IMR-90 (cell line): ENCODE data around the gene KNCN. TPM values are rescaled to one million over a fixed set of nuclear protein-coding genes. Genes with fewer than 3 reads are reported as not detected.

ENCODE experiments used
- ATAC-seq: fragments of 200-7000 bp; cut with Tn5 transposase; 2 replicates; pipeline ENCODE4 v1.9.1; 2020; ENCODE audit warnings: low read depth, mild to moderate bottlenecking, moderate library complexity
- BruUV-seq: library from RNA; stranded (reverse); fragments of 400-500 nt; replicated peaks from 2 replicates; lab custom pipeline; 2021; lab: Mats Ljungman, UMichigan
- CTCF ChIA-PET: fragments of 300-600 bp; formaldehyde crosslinking; extraction: SDS; loops from one replicate; lab custom pipeline; 2021; ENCODE audit warnings: antibody characterized with exemption; lab: Yijun Ruan, JAX
- POLR2A ChIA-PET: fragments of 300-600 bp; sonication (Branson Sonifier 250); formaldehyde crosslinking; loops from one replicate; lab custom pipeline; 2022; ENCODE audit warnings: antibody characterized with exemption; ENCODE audit not compliant: unreplicated experiment; lab: Charles Lee
- DNase-seq: peaks from one replicate; pipeline ENCODE4 v3.0.0; 2013
- H2AFZ ChIP-seq: replicated peaks from 2 replicates; pipeline ENCODE3; 2013; ENCODE audit warnings: low read length, mild to moderate bottlenecking; ENCODE audit not compliant: poor library complexity
- H2AK5ac ChIP-seq: 2 replicates; pipeline ENCODE4 v1.6.1; 2013; ENCODE audit warnings: low read depth, low read length, inconsistent platforms
- H2AK9ac ChIP-seq: replicated peaks from 2 replicates; pipeline ENCODE3; 2013; ENCODE audit warnings: mild to moderate bottlenecking, low read depth, low read length, moderate library complexity; ENCODE audit not compliant: poor library complexity
- H2BK120ac ChIP-seq: 2 replicates; pipeline ENCODE4 v1.6.1; 2013; ENCODE audit warnings: low read depth, low read length, inconsistent platforms
- H2BK15ac ChIP-seq: 3 replicates; pipeline ENCODE4 v1.6.1; 2013; ENCODE audit warnings: low read depth, low read length, inconsistent platforms
- H2BK20ac ChIP-seq: 2 replicates; pipeline ENCODE4 v1.6.1; 2013; ENCODE audit warnings: low read depth, mild to moderate bottlenecking, inconsistent platforms, low read length, moderate library complexity
- H2BK5ac ChIP-seq: 2 replicates; pipeline ENCODE4 v1.6.1; 2013; ENCODE audit warnings: mild to moderate bottlenecking, low read depth, low read length, inconsistent platforms; ENCODE audit not compliant: poor library complexity, severe bottlenecking
- H3K14ac ChIP-seq: replicated peaks from 2 replicates; pipeline ENCODE4 v1.6.1; 2013; ENCODE audit warnings: low read depth, low read length, inconsistent platforms
- H3K18ac ChIP-seq: 2 replicates; pipeline ENCODE4 v1.6.1; 2013; ENCODE audit warnings: low read depth, low read length, control low read depth
- H3K23ac ChIP-seq: 2 replicates; pipeline ENCODE4 v1.6.1; 2013; ENCODE audit warnings: low read depth, low read length, inconsistent platforms
- H3K27ac ChIP-seq: 2 replicates; pipeline ENCODE4 v1.5.1; 2013; ENCODE audit warnings: mild to moderate bottlenecking, control low read depth, low read length; ENCODE audit not compliant: insufficient read depth
- H3K27me3 ChIP-seq: 2 replicates; pipeline ENCODE4 v1.6.1; 2013; ENCODE audit warnings: low read length; ENCODE audit not compliant: control insufficient read depth, insufficient read depth
- H3K36me3 ChIP-seq: 2 replicates; pipeline ENCODE4 v1.6.1; 2013; ENCODE audit warnings: low read length, mixed read lengths; ENCODE audit not compliant: control insufficient read depth, insufficient read depth
- H3K4ac ChIP-seq: 2 replicates; pipeline ENCODE4 v1.6.1; 2013; ENCODE audit warnings: low read depth, low read length, inconsistent platforms
- H3K4me1 ChIP-seq: 2 replicates; pipeline ENCODE4 v1.6.1; 2013; ENCODE audit warnings: low read length, mixed read lengths; ENCODE audit not compliant: control insufficient read depth, insufficient read depth
- H3K4me2 ChIP-seq: 2 replicates; pipeline ENCODE4 v1.6.1; 2013; ENCODE audit warnings: low read depth, mild to moderate bottlenecking, control low read depth, low read length, moderate library complexity
- H3K4me3 ChIP-seq: 2 replicates; pipeline ENCODE4 v1.5.1; 2013; ENCODE audit warnings: low read depth, mild to moderate bottlenecking, control low read depth, low read length, moderate library complexity; ENCODE audit not compliant: insufficient read depth
- H3K56ac ChIP-seq: 2 replicates; pipeline ENCODE4 v1.6.1; 2013; ENCODE audit warnings: low read length, inconsistent platforms; ENCODE audit not compliant: insufficient read depth; ENCODE audit errors: extremely low read depth
- H3K79me1 ChIP-seq, 2 experiments: 2 replicates each; pipeline ENCODE4 v1.6.1; 2013; ENCODE audit warnings: low read length in 2 of 2, inconsistent platforms in 1 of 2, low read depth in 1 of 2
- H3K9ac ChIP-seq: 2 replicates; pipeline ENCODE4 v1.6.1; 2013; ENCODE audit warnings: low read depth, low read length, control low read depth
- H3K9me1 ChIP-seq: 2 replicates; pipeline ENCODE4 v1.6.1; 2013; ENCODE audit warnings: low read length, inconsistent platforms; ENCODE audit not compliant: insufficient read depth
- H3K9me3 ChIP-seq: 2 replicates; pipeline ENCODE4 v1.6.1; 2013; ENCODE audit warnings: low read length; ENCODE audit not compliant: control insufficient read depth, insufficient read depth
- H4K20me1 ChIP-seq: 2 replicates; pipeline ENCODE4 v1.6.1; 2013; ENCODE audit warnings: low read length, inconsistent platforms; ENCODE audit not compliant: insufficient read depth
- H4K5ac ChIP-seq: 2 replicates; pipeline ENCODE4 v1.6.1; 2013; ENCODE audit warnings: mild to moderate bottlenecking, low read depth, low read length, control low read depth
- H4K8ac ChIP-seq, 2 experiments: 2 replicates each; pipeline ENCODE4 v1.6.1; 2013; ENCODE audit warnings: low read depth in 2 of 2, low read length in 2 of 2, control low read depth in 1 of 2, inconsistent platforms in 1 of 2
- H4K91ac ChIP-seq: 2 replicates; pipeline ENCODE4 v1.6.1; 2013; ENCODE audit warnings: low read depth, low read length, inconsistent platforms; ENCODE audit not compliant: insufficient read depth
- BHLHE40 ChIP-seq: fragments of 150-350 bp; IDR thresholded peaks from 2 replicates; pipeline ENCODE4 v1.6.1; 2016; ENCODE audit warnings: mild to moderate bottlenecking, low read depth, low read length
- CEBPB ChIP-seq: IDR thresholded peaks from 2 replicates; pipeline ENCODE4 v1.6.1; 2012; ENCODE audit warnings: low read depth, low read length, improper control_type of control experiment
- CHD1 ChIP-seq: IDR thresholded peaks from 2 replicates; pipeline ENCODE4 v1.6.1; 2012; ENCODE audit warnings: low read depth, low read length, improper control_type of control experiment
- CTCF ChIP-seq: conservative IDR thresholded peaks from 2 replicates; pipeline ENCODE4 v1.5.1; 2012; ENCODE audit warnings: mild to moderate bottlenecking, low read depth, low read length, improper control_type of control experiment
- ELK1 ChIP-seq: fragments of 150-350 bp; IDR thresholded peaks from 2 replicates; pipeline ENCODE4 v1.6.1; 2016; ENCODE audit warnings: low read depth, mild to moderate bottlenecking, low read length, moderate library complexity, borderline replicate concordance
- FOS ChIP-seq: fragments of 150-350 bp; IDR thresholded peaks from 2 replicates; pipeline ENCODE4 v1.6.1; 2016; ENCODE audit warnings: low read depth, low read length
- MAFK ChIP-seq: IDR thresholded peaks from 2 replicates; pipeline ENCODE4 v1.6.1; 2012; ENCODE audit warnings: low read depth, low read length, improper control_type of control experiment
- MAZ ChIP-seq: IDR thresholded peaks from 2 replicates; pipeline ENCODE4 v1.6.1; 2012; ENCODE audit warnings: low read depth, mild to moderate bottlenecking, low read length, improper control_type of control experiment, moderate library complexity, borderline replicate concordance
- MXI1 ChIP-seq: IDR thresholded peaks from 2 replicates; pipeline ENCODE4 v1.6.1; 2012; ENCODE audit warnings: low read depth, mild to moderate bottlenecking, low read length, moderate library complexity, borderline replicate concordance
- NFE2L2 ChIP-seq: fragments of 150-350 bp; IDR thresholded peaks from 2 replicates; pipeline ENCODE4 v1.6.1; 2016; ENCODE audit warnings: low read depth, mild to moderate bottlenecking, low read length
- POLR2A ChIP-seq: IDR thresholded peaks from 2 replicates; pipeline ENCODE4 v1.6.1; 2012; ENCODE audit warnings: mild to moderate bottlenecking, low read depth, low read length
- RAD21 ChIP-seq: IDR thresholded peaks from 2 replicates; pipeline ENCODE4 v1.6.1; 2012; ENCODE audit warnings: low read length, improper control_type of control experiment
- RCOR1 ChIP-seq: IDR thresholded peaks from 2 replicates; pipeline ENCODE4 v1.6.1; 2012; ENCODE audit warnings: mild to moderate bottlenecking, low read length, improper control_type of control experiment; ENCODE audit not compliant: insufficient replicate concordance
- RFX5 ChIP-seq: IDR thresholded peaks from 2 replicates; pipeline ENCODE4 v1.8.0; 2012; ENCODE audit warnings: low read depth, mild to moderate bottlenecking, low read length, moderate library complexity
- SMC3 ChIP-seq: fragments of 150-350 bp; IDR thresholded peaks from 2 replicates; pipeline ENCODE4 v1.6.1; 2016; ENCODE audit warnings: low read depth, mild to moderate bottlenecking, antibody characterized with exemption, low read length, moderate library complexity
- USF2 ChIP-seq: fragments of 150-350 bp; IDR thresholded peaks from 2 replicates; pipeline ENCODE4 v1.6.1; 2017; ENCODE audit warnings: mild to moderate bottlenecking, antibody characterized with exemption, low read length, low read depth
- WGBS, 2 experiments: methylation state at CpG; one replicate each; pipeline versions ENCODE4 v1.1.5 to v1.1.7; 2013; ENCODE audit warnings: missing lambda C conversion rate in 2 of 2; ENCODE audit not compliant: insufficient read length in 1 of 2; ENCODE audit errors: extremely low coverage in 2 of 2; 5-methylcytosine and 5-hydroxymethylcytosine counted together
- dilution Hi-C: fragments of 300-500 bp; cut with HindIII; formaldehyde crosslinking; loops from one replicate; pipeline ENCODE4 v1.14.3; 2018; ENCODE audit warnings: low sequenced_read_pairs; ENCODE audit not compliant: unreplicated experiment
- in situ Hi-C: fragments of 300-500 bp; cut with MboI; formaldehyde crosslinking; loops from 3 replicates; pipeline ENCODE4 v1.14.3; 2019; ENCODE audit warnings: low sequenced_read_pairs, inconsistent platforms, mixed read lengths
- intact Hi-C: fragments of 100-400 bp; cut with micrococcal nuclease; formaldehyde crosslinking; loops from 2 replicates; pipeline ENCODE4 v1.10.0; 2022
- polyA plus RNA-seq, 3 experiments: library from polyadenylated mRNA; depleted of rRNA; stranded (reverse); fragments of >200 nt; gene quantifications; 2 replicates each; pipeline ENCODE4 v1.2.3, GENCODE V29; 2012; ENCODE audit warnings: low replicate concordance in 1 of 3
- total RNA-seq: library from RNA; depleted of rRNA; stranded (reverse); fragments of >200 nt; gene quantifications from 2 replicates; pipeline ENCODE4 v1.2.3, GENCODE V29; 2012

Gene KNCN
- total and polyA plus RNA-seq, 2 of the 4 experiments (the other 2 are of a cell fraction) = not detected

GRCh38 chr1:46589529-46589928, 38.1 kb upstream of the KNCN start:
- no peak for DNase-seq
- Histone ChIP-seq H4K5ac (no peak overlapping the region), H2AK9ac (no peak overlapping the region), H3K18ac (no peak overlapping the region), H4K20me1 (no peaks in the 10 kb centered on the region), H3K9me1 (peaks cover under 1% of the 10 kb centered on the region; the same call in 1 of the 2 replicates), H3K79me1 (no peaks in the 10 kb centered on the region), H4K8ac (no peak overlapping the region), H2BK5ac (no peak overlapping the region), H2BK15ac (no peak overlapping the region), H3K4ac (no peak overlapping the region), H2AK5ac (no peak overlapping the region), H4K91ac (no peak overlapping the region), H2BK20ac (no peak overlapping the region), H3K56ac (no peak overlapping the region), H3K4me1 (no peaks in the 10 kb centered on the region), H3K36me3 (peaks cover 60% of the 10 kb centered on the region), H2BK120ac (no peak overlapping the region), H3K4me3 (no peak overlapping the region), H3K23ac (no peak overlapping the region), H3K4me2 (no peak overlapping the region), H3K27me3 (no peaks in the 10 kb centered on the region), H3K27ac (no peak overlapping the region), H3K9me3 (no peaks in the 10 kb centered on the region), H3K9ac (no peak overlapping the region), H2AFZ (no peak overlapping the region), H3K14ac (no peak overlapping the region)
- dilution Hi-C loops = no loop called here
- intact Hi-C loops = no loop called here
- ATAC-seq = no peak
- WGBS, 2 experiments = 50% methylated on average over 1 of the region's 3 CpGs; no CpG with 5 or more reads in 1 of the 2 experiments
- in situ Hi-C loops = no loop called here
- BruUV-seq = no TSS peak
- CTCF ChIA-PET = interaction anchor here (1.0 kb wide), 1 partner anchor 10 kb away, joined by 3 read pairs; no protein-coding TSS in a partner anchor
- TF ChIP-seq CHD1 (no peak), BHLHE40 (no peak), SMC3 (no peak), NFE2L2 (no peak), MAFK (no peak), USF2 (no peak), RFX5 (no peak), ELK1 (no peak), CEBPB (no peak), FOS (no peak), MXI1 (no peak), RAD21 (no peak), CTCF (no peak), POLR2A (no peak), MAZ (no peak), RCOR1 (no peak)
- POLR2A ChIA-PET = no interaction called here
